Measurements from ENCODE around the gene QSOX1.
A peak's percentile ranks its signal among the peaks of the same experiment; 100 is the strongest.

The QSOX1 gene

DNA sequence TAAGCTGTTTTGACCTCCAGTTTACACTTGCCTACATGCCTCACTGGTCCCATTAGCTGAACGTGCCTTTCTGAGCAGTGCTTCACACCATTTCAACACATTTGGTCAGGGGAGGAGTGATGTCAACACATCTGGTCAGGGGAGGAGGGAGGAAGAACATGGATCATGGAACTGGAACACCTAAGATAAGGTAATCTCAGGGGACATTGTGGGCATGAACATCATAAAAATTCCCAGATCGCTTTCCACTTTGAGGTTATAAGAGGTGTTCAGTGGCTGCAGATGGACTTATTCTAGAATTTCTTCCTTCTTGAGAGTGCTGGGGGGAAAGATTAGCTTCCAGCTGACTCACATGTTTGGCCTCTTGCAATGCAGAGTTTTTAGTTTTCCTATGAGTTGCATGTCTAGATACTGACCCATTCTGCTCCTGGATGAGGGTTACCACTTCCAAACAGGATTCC, 2.0 kb downstream of the QSOX1 start:
- peaks cover 35% of the 10 kb centered on the region for H3K4me1 Mint-ChIP-seq
- no peak overlapping the region for H3K27ac Mint-ChIP-seq
- H3K4me3 Mint-ChIP-seq, result no peak overlapping the region
- CTCF ChIA-PET, result interaction anchor here (1.8 to 1.9 kb wide), 2 partner anchors 12 to 21 kb away, joined by 4 to 5 read pairs; no protein-coding TSS in a partner anchor
- peaks cover 13% of the 10 kb centered on the region for H3K27me3 Mint-ChIP-seq
- no peaks in the 10 kb centered on the region for H3K36me3 Mint-ChIP-seq
- no peak for DNase-seq
- no peaks in the 10 kb centered on the region for H3K9me3 Mint-ChIP-seq

DNA sequence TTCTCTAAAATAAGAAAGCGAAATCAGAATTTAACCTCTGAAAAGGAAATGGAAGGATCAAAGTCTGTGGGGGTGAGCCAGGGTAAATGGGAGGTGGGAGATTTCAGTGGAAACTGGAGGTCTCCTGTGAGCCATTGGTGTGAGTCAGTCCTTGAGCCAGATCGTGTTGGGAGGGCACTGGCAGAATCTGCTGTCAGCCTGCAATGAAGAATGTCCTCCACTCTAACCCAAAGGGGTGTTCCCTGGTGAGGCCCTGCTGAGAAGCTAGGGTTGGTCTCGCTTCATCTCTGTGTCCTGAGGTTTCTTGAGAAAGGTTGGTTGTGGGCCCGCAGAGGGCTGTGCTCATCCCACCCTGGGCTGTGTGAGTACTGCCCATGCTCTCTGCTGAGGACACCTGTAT, 2.4 kb downstream of the QSOX1 start:
- Mint-ChIP-seq H3K4me3 (no peak overlapping the region), H3K27ac (no peak overlapping the region), H3K36me3 (no peaks in the 10 kb centered on the region), H3K27me3 (peaks cover 10% of the 10 kb centered on the region), H3K9me3 (no peaks in the 10 kb centered on the region), H3K4me1 (peaks cover 35% of the 10 kb centered on the region)
- no peak for DNase-seq
- CTCF ChIA-PET, result interaction anchor here (1.3 to 1.9 kb wide), 3 partner anchors 11 to 347 kb away, joined by 3 to 5 read pairs (median 4); no protein-coding TSS in a partner anchor

DNA sequence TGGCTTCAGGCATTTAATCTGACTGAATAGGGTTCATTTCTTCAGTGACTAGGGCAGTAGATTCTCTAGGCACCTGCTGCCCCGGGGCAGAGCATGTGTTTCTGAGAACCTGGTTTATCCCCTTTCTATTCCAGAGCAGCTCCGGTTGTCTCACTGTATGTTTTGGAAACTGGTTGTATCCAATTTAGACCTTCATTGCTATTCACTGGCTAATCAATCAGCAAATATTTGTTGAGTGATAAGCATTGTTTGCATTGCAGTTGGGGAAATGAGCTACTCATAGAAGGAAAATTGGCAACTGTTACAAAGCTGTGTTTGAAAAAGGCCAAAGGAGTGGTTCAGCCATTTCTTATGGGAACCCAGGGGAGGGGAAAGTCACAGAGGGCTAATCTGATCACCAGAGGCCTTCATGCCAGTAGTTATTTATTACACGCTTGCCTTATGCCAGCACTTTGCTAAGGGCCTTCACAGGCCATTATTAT, 2.9 kb downstream of the QSOX1 start:
- Mint-ChIP-seq H3K4me1 (peaks cover 32% of the 10 kb centered on the region), H3K4me3 (no peak overlapping the region), H3K36me3 (no peaks in the 10 kb centered on the region), H3K9me3 (no peaks in the 10 kb centered on the region), H3K27ac (no peak overlapping the region), H3K27me3 (peaks cover 4% of the 10 kb centered on the region)
- CTCF ChIA-PET, result interaction anchor here (0.9 to 1.9 kb wide), 4 partner anchors 11 to 347 kb away, joined by 3 to 5 read pairs (median 4); no protein-coding TSS in a partner anchor
- DNase-seq, result no peak

DNA sequence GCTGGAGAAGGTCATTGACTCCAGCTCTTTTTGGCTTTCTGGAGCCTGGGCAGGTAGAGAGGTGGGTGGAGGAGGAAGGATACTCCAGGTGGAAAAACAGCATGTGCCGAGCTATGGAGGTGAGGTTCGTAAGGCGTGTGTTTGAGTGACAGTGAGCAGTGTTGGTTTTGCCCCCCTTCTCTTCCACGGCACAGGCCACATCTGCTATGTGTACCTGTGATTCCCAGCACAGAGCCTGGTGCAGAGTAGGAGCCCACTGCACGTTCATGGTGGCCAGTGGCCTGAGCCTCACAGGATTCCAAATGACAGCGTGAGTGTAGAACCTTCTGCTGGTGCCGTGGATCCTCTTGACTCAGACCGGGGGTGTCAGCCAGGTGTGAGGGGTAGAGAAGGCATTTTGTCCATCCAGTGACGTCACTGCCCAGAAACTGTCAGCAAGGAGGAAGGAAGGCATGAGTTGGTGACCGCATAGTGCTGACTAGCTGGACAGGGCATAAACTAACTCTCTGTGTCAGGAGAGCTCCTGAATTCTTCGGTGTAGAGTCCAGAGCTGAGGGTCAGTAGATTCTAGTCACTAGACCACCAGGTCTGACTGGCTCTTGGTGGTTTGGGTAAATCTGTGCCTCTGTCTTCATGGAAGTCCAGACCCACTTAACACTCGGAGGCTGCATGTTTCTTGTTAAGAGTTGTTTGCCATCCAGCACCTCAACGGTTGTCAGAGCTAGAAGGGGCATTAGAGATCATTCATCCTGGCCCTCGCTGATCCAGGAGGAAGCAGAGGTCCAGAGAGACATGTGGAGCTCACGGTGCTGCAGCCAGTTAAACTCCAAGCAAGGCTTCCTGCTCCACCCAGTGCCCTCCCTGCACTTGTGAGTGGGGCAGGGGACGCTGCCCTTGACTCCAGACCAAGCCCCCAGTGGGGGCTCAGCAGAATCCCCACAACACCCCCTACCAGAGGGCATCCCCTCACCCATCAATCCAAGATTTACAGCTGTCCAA, 3.8 kb downstream of the QSOX1 start:
- H3K27ac Mint-ChIP-seq, result no peak overlapping the region
- H3K4me1 Mint-ChIP-seq, result peaks cover 26% of the 10 kb centered on the region
- DNase-seq, result no peak
- CTCF ChIA-PET, result interaction anchor here (0.9 to 1.8 kb wide), 5 partner anchors 10 to 348 kb away, joined by 3 to 4 read pairs (median 3); no protein-coding TSS in a partner anchor
- no peaks in the 10 kb centered on the region for H3K9me3 Mint-ChIP-seq
- H3K36me3 Mint-ChIP-seq, result no peaks in the 10 kb centered on the region
- peaks cover 4% of the 10 kb centered on the region for H3K27me3 Mint-ChIP-seq
- H3K4me3 Mint-ChIP-seq, result no peak overlapping the region

DNA sequence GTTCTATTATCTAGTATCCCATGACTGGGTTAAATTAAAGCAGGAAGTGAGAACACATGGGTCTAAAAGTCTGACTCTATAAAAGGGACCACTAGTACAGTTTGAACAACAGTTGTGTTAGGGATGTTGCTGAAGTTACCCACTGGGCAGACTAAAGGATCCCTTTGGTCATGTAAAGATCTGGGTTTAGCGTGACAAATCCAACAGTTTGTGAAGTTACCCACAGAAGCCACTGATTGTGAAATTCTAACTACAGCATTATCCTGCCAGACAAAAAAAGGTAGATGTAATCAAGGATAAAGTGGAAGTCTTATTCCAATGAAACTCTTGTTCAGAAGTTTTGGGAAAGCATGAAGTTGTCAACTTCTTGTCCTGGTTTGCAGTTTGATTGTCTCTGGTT, 5.7 kb downstream of the QSOX1 start:
- DNase-seq, result no peak
- Mint-ChIP-seq H3K27me3 (no peaks in the 10 kb centered on the region), H3K4me1 (peaks cover 20% of the 10 kb centered on the region), H3K36me3 (no peaks in the 10 kb centered on the region), H3K4me3 (no peak overlapping the region), H3K9me3 (no peaks in the 10 kb centered on the region), H3K27ac (no peak overlapping the region)
- CTCF ChIA-PET, result no interaction called here

DNA sequence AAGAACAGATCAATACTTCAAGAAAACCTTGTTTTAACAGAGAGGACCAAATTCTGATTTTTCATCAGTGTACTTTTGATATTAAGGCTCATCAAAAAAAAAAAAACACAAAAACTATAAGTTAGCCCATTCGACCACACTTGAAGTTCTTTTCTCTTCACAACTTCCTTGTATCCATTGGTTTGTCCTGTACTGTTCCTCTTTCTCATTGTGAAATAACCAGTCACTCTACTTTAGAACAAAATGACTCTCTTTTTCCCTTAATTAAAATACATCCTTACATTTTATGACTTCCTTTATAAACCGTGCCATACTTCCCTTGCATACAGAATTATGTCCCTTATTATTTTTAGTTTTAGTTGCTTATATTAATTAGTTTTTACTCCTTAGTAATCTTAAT, 8.4 kb downstream of the QSOX1 start:
- DNase-seq, result no peak
- no peaks in the 10 kb centered on the region for H3K9me3 Mint-ChIP-seq
- H3K27ac Mint-ChIP-seq, result no peak overlapping the region
- H3K4me1 Mint-ChIP-seq, result peaks cover 3% of the 10 kb centered on the region
- no peaks in the 10 kb centered on the region for H3K27me3 Mint-ChIP-seq
- CTCF ChIA-PET, result no interaction called here
- H3K36me3 Mint-ChIP-seq, result no peaks in the 10 kb centered on the region
- H3K4me3 Mint-ChIP-seq, result no peak overlapping the region

DNA sequence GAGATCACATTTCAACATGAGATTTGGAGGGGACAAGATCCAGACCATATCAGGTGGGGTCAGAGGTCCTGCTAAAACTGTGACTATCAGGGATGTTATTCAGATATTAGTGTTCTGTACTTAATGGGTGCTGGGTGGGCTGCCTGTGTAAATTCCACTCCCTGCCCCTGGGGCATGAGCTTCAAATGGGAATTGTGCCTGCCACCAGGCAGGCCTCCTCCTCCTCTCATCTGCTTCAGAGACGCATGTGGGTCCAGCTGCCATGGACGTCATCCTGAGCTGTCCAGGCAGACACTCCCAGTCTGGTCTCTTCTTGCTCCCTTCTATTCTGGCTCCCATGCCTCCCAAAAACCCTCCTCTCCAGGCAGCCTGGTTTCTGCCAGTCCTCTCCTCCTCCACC, 10.4 kb downstream of the QSOX1 start:
- Mint-ChIP-seq H3K27me3 (no peaks in the 10 kb centered on the region), H3K36me3 (no peaks in the 10 kb centered on the region), H3K9me3 (no peaks in the 10 kb centered on the region), H3K27ac (peak overlapping the region; percentile 50), H3K4me1 (peaks cover 5% of the 10 kb centered on the region), H3K4me3 (no peak overlapping the region)
- DNase-seq, result no peak
- CTCF ChIA-PET, result interaction anchor here (8.2 kb wide), 1 partner anchor 14 kb away, joined by 80 read pairs; no protein-coding TSS in a partner anchor

DNA sequence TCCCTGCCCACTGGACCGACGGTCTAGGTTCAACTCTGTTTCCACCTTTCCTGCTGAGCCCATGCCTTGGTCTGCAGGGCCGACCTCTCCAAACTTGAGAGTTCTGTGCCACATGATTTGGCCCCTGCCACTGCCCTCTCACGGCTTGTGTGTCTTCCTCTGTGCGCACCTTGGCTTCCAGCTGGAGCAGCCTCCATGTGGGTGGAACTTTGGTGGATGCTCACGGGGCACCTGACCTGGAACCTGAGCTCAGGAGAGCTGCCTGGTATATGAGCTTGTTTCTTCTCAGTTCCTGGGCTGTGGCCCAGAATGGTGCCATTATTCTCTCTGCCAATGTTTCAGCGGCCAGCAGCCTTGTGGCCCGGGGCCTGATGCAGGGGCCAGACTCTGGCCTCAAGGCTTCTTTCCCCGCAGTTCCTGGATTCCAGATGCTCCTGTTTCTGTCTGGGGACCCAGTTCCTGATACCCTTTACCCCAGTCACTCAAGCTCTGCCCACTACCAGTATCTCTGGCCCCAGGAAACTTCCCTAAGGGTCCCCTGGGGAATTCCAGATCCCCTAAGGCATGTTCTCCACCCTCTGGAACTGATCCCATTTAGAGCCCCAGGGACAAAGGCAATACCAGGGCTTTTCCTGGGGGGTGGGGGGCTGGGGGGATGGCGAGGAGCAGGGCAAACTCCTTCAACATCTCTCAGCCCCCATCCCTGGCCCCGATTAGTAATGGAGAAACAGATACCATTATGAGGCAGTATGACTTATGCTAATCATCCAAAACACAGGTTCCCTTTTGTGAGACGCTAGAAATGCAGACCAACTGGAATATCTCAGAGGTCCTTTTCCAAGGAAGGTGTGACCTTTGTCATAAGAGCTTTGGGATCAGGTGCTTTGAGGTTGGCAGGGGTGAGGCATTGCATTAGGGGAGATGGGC, 11.1 kb downstream of the QSOX1 start:
- CTCF ChIA-PET, result interaction anchor here (1.8 to 8.2 kb wide), 2 partner anchors 13 to 21 kb away, joined by 4 to 80 read pairs; no protein-coding TSS in a partner anchor
- Mint-ChIP-seq H3K27me3 (no peaks in the 10 kb centered on the region), H3K36me3 (no peaks in the 10 kb centered on the region), H3K9me3 (no peaks in the 10 kb centered on the region), H3K4me1 (peaks cover 5% of the 10 kb centered on the region), H3K27ac (peak overlapping the region; percentile 50), H3K4me3 (no peak overlapping the region)
- peak; percentile 8 for DNase-seq

DNA sequence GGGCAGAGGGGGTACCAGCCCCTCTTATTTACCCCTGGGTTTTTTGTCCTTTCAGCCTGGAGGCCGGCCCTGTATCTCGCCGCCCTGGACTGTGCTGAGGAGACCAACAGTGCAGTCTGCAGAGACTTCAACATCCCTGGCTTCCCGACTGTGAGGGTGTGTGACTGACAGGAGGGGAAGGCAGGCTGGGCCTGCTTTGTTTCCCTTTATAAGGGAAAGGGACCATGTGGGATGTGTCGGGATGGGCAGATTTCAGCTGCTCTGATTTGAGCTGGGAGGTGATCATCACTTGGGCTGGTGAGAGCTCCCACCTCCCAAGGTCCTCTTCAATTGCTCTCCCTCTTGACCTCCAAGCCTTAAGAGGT, 11.7 kb downstream of the QSOX1 start:
- no peaks in the 10 kb centered on the region for H3K9me3 Mint-ChIP-seq
- H3K4me3 Mint-ChIP-seq, result no peak overlapping the region
- no peaks in the 10 kb centered on the region for H3K27me3 Mint-ChIP-seq
- CTCF ChIA-PET, result interaction anchor here (1.8 to 8.2 kb wide), 2 partner anchors 12 to 20 kb away, joined by 4 to 80 read pairs; no protein-coding TSS in a partner anchor
- DNase-seq, result peak; percentile 14
- H3K36me3 Mint-ChIP-seq, result no peaks in the 10 kb centered on the region
- peaks cover 5% of the 10 kb centered on the region for H3K4me1 Mint-ChIP-seq
- no peak overlapping the region for H3K27ac Mint-ChIP-seq

DNA sequence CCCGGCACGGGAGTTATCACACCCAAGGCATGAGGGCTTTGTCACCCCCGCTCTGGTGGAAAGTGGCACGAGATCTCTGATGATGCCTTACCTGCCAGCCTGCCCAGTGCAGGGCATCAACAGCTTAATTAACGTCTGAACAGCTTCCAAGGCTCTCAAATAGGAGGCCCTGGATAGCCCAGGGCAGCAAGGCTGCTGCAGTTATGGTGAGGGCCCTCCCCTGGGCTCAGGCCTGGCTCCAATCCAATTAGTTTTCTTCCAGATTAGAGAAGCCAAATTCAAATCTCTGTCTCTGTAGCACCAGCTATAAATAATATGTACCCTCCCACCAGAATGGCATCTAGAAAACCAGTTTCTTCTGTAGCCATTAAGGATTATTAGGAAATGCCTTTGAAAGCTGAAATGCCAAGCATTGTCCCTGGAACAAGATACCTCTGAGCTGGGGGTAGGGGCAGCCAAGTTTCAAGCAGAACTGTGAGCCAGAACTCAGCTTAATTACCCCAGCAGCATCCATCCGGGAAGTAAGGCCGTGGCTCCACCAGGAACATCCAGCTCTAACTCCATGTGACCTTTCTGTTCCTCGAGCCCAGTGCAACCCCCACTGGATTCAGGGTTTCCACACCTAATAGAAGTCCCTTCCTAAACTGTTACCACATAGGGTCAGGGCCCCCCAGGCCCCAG, 12.5 kb downstream of the QSOX1 start:
- no peak for DNase-seq

DNA sequence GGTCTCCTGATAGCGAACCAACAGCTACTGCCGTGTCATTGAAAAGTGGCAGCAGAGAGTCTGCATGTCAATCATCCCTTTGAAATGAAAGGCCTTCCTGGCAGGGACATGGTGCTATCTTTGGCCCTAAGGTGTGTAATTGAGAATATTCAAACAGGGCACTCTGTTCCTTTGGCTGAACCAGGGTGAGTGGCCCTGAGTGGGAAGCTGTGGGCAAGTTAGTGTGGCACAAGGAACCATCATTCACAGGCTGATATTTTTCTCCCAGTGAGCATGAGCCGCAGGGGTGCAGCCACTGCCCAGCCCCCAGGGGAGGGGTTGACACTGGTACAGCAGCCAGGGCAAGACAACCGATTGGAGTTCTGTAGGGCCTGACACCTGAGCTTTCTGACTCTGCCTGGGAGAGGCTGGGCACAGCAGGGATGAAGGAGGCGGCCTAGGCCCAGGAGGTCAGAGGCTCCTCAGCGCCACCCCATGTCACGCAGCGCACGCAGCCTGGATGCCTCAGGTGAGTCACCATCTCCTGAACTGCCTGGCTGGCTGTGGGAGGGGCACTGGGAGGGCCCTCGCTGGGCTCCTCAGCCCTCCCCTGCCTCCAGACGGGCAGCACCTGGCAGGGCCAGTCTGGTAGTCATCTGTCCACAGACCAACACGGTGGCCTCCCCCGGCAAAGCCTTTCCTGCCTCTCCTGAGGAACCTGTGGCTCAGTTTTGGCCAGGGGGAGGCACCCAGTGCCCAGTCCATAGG, 13.2 kb downstream of the QSOX1 start:
- DNase-seq, result peak; percentile 19
- CTCF ChIA-PET, result interaction anchor here (0.6 to 8.2 kb wide), 10 partner anchors 11 to 462 kb away, joined by 3 to 80 read pairs (median 4); partner anchors contain the start of gene QSOX1
- H3K27me3 Mint-ChIP-seq, result no peaks in the 10 kb centered on the region
- no peak overlapping the region for H3K4me3 Mint-ChIP-seq
- no peak overlapping the region for H3K27ac Mint-ChIP-seq
- H3K4me1 Mint-ChIP-seq, result peaks cover 5% of the 10 kb centered on the region
- no peaks in the 10 kb centered on the region for H3K36me3 Mint-ChIP-seq
- no peaks in the 10 kb centered on the region for H3K9me3 Mint-ChIP-seq

More for the DNA sequence above, 12.5 kb downstream of the QSOX1 start:
- no peak overlapping the region for H3K4me3 Mint-ChIP-seq
- H3K27me3 Mint-ChIP-seq, result no peaks in the 10 kb centered on the region
- H3K27ac Mint-ChIP-seq, result no peak overlapping the region
- CTCF ChIA-PET, result interaction anchor here (0.9 to 8.2 kb wide), 5 partner anchors 12 to 461 kb away, joined by 3 to 80 read pairs (median 4); partner anchors contain the start of gene QSOX1
- no peaks in the 10 kb centered on the region for H3K9me3 Mint-ChIP-seq
- H3K36me3 Mint-ChIP-seq, result no peaks in the 10 kb centered on the region
- H3K4me1 Mint-ChIP-seq, result peaks cover 5% of the 10 kb centered on the region

DNA sequence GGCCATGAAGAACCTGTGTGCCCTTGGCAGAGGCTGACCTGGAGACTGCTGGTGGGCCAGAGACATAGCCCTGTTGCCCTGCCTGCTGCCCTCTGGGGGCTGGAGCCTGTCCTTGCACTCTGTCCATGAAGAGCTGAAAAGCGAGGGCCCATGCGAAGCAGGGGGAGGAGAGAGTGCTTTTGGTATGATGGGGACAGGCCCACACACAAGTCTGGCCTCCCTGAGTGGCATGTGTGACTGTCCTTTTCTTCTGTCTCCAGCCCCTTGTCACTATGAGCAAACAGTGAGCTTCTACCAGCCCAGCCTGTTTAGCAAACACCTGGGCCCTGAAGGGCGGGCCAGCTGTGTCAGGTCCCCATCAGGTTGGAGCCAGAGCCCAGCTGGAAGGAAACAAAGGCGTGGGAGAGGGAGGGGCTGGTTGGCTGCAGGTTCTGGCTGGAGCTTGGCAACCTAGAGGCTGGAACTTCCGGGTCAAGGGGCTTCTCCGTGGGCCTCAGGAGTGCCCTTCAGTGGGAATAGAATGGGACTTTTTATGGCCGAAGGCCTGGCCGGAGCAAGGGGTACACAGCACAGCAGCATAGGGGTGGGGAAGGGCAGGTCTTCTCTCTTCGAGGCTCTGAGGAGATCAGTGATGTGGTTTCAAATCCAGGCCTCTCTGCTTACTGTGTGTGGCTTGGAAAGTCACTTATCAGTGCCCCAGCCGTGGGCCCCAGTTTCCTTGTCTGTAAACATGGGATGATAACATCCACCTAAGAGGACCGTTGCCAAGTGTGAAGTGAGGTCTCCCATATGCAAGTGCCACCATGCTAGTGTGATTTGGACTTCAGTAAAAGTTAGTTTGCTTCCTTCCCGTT, 14.3 kb downstream of the QSOX1 start:
- CTCF ChIA-PET, result interaction anchor here (0.6 to 8.2 kb wide), 10 partner anchors 10 to 443 kb away, joined by 3 to 80 read pairs (median 4); no protein-coding TSS in a partner anchor
- Mint-ChIP-seq H3K4me3 (no peak overlapping the region), H3K9me3 (no peaks in the 10 kb centered on the region), H3K36me3 (no peaks in the 10 kb centered on the region), H3K27me3 (no peaks in the 10 kb centered on the region), H3K27ac (no peak overlapping the region), H3K4me1 (peaks cover 2% of the 10 kb centered on the region)
- peak; percentile 56 for DNase-seq
